HEK293T (cell line): ENCODE data around the gene PRDM11.
A peak's percentile ranks its signal among the peaks of the same experiment; 100 is the strongest.

Experiments
- CTCF ChIA-PET: fragments of 350-600 bp; formaldehyde crosslinking; extraction: SDS; loops from one replicate; lab custom pipeline; 2021; ENCODE audit warnings: antibody characterized with exemption, inconsistent platforms; lab: Yijun Ruan, JAX
- POLR2A ChIA-PET: fragments of 350-600 bp; formaldehyde crosslinking; extraction: SDS; loops from one replicate; lab custom pipeline; 2020; ENCODE audit warnings: antibody characterized with exemption, inconsistent platforms; lab: Yijun Ruan, JAX
- DNase-seq: peaks from one replicate; pipeline ENCODE4 v3.0.0; 2012; ENCODE audit warnings: mixed read lengths; ENCODE audit errors: extremely low spot score
- ARNT ChIP-seq: fragments of 450-650 bp; IDR thresholded peaks from 2 replicates; pipeline ENCODE4 v1.6.1; 2017; ENCODE audit warnings: mild to moderate bottlenecking
- BHLHE40 ChIP-seq: fragments of 450-650 bp; IDR thresholded peaks from 2 replicates; pipeline ENCODE4 v1.6.1; 2016; ENCODE audit warnings: mild to moderate bottlenecking, moderate library complexity, borderline replicate concordance
- CTBP1 ChIP-seq: fragments of 450-650 bp; IDR thresholded peaks from 2 replicates; pipeline ENCODE4 v1.6.1; 2016; ENCODE audit warnings: borderline replicate concordance
- ELF4 ChIP-seq: fragments of 450-650 bp; IDR thresholded peaks from 2 replicates; pipeline ENCODE4 v1.6.1; 2017; ENCODE audit warnings: antibody characterized with exemption
- FOXA1 ChIP-seq: fragments of 450-650 bp; IDR thresholded peaks from 2 replicates; pipeline ENCODE4 v1.6.1; 2016; ENCODE audit warnings: mild to moderate bottlenecking
- FOXK2 ChIP-seq: fragments of 450-650 bp; IDR thresholded peaks from 2 replicates; pipeline ENCODE4 v1.6.1; 2016; ENCODE audit warnings: mild to moderate bottlenecking
- FOXM1 ChIP-seq: fragments of 450-650 bp; IDR thresholded peaks from 2 replicates; pipeline ENCODE4 v1.6.1; 2017; ENCODE audit warnings: mild to moderate bottlenecking, borderline replicate concordance
- HDGF ChIP-seq: fragments of 450-650 bp; IDR thresholded peaks from 2 replicates; pipeline ENCODE4 v1.6.1; 2017; ENCODE audit warnings: antibody characterized with exemption, borderline replicate concordance
- L3MBTL2 ChIP-seq: fragments of 450-650 bp; conservative IDR thresholded peaks from 2 replicates; pipeline ENCODE4 v1.6.1; 2016; ENCODE audit warnings: mild to moderate bottlenecking
- LEF1 ChIP-seq: fragments of 450-650 bp; IDR thresholded peaks from 2 replicates; pipeline ENCODE4 v1.6.1; 2017; ENCODE audit warnings: mild to moderate bottlenecking, borderline replicate concordance
- NFRKB ChIP-seq: fragments of 450-650 bp; IDR thresholded peaks from 2 replicates; pipeline ENCODE4 v1.6.1; 2016; ENCODE audit warnings: mild to moderate bottlenecking, moderate library complexity
- PKNOX1 ChIP-seq: fragments of 450-650 bp; IDR thresholded peaks from 2 replicates; pipeline ENCODE4 v1.6.1; 2016
- SP1 ChIP-seq: fragments of 450-650 bp; IDR thresholded peaks from 2 replicates; pipeline ENCODE4 v1.6.1; 2017
- SUZ12 ChIP-seq: fragments of 450-650 bp; IDR thresholded peaks from 2 replicates; pipeline ENCODE4 v1.6.1; 2016; ENCODE audit warnings: mild to moderate bottlenecking
- TARDBP ChIP-seq: fragments of 450-650 bp; IDR thresholded peaks from 2 replicates; pipeline ENCODE4 v1.6.1; 2016
- ZNF384 ChIP-seq: fragments of 450-650 bp; IDR thresholded peaks from 2 replicates; pipeline ENCODE4 v1.6.1; 2016

The PRDM11 gene

GRCh38 chr11:45264839-45265515 is 118.5 kb downstream of the PRDM11 start:
- POLR2A ChIA-PET, result no interaction called here
- DNase-seq, result no peak
- CTCF ChIA-PET, result interaction anchor here (1.3 kb wide), 1 partner anchor 12 kb away, joined by 4 read pairs; no protein-coding TSS in a partner anchor
- TF ChIP-seq SUZ12 (no peak), SP1 (no peak), FOXA1 (no peak), FOXK2 (no peak), L3MBTL2 (no peak), TARDBP (no peak), ARNT (no peak), ZNF384 (no peak), PKNOX1 (no peak), CTBP1 (no peak), HDGF (no peak)

- no peak for DNase-seq
- POLR2A ChIA-PET, result no interaction called here
- TF ChIP-seq NFRKB (no peak), CTBP1 (no peak), FOXK2 (no peak), HDGF (no peak), FOXM1 (no peak), PKNOX1 (no peak), LEF1 (no peak), TARDBP (no peak), L3MBTL2 (no peak)
- CTCF ChIA-PET, result interaction anchor here (0.6 to 3.0 kb wide), 3 partner anchors 14 to 492 kb away, joined by 3 to 9 read pairs (median 5); no protein-coding TSS in a partner anchor
These were observed 119.7 kb downstream of the PRDM11 start for GRCh38 chr11:45265969-45266675.

GRCh38 chr11:45266676-45267020 is 120.2 kb downstream of the PRDM11 start:
- CTCF ChIA-PET, result interaction anchor here (0.6 to 3.0 kb wide), 3 partner anchors 14 to 493 kb away, joined by 3 to 9 read pairs (median 5); no protein-coding TSS in a partner anchor
- POLR2A ChIA-PET, result no interaction called here
- TF ChIP-seq FOXA1 (no peak), ARNT (no peak), BHLHE40 (no peak), SP1 (no peak), FOXM1 (no peak), LEF1 (no peak), NFRKB (no peak), HDGF (no peak), ZNF384 (no peak), SUZ12 (no peak), FOXK2 (no peak), TARDBP (no peak), L3MBTL2 (no peak), ELF4 (no peak), PKNOX1 (no peak), CTBP1 (no peak)
- DNase-seq, result no peak

DNA sequence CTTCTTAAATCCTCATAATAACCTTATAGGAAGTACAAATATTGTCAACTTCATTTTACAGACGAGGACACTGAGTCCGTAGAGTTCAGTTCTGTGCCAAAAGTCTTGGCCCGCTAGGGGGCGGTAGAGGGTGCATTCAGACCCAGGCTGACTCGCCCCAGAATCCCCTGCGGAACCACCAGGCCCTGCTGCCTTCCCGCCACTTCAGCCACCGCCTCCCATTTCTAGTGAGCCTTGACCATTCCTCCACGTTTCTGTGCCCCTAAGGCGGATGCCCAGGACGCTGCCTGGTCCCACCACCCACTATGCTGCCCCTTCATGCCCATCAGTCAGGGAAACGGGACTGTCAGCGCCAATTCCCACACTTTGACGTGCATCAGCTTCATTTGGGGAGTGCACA is 120.6 kb downstream of the PRDM11 start:
- ChIA-PET POLR2A (no interaction called here), CTCF (interaction anchor here (1.5 to 3.0 kb wide), 2 partner anchors 15 to 34 kb away, joined by 5 to 9 read pairs; no protein-coding TSS in a partner anchor)
- DNase-seq, result peak; percentile 64
- no peak for TF ChIP-seq TARDBP
- TF ChIP-seq FOXM1, result no peak
- peak; percentile 71 for TF ChIP-seq L3MBTL2
- TF ChIP-seq FOXA1, result no peak
- TF ChIP-seq ARNT, result no peak
- no peak for TF ChIP-seq NFRKB

GRCh38 chr11:45267652-45268299 is 121.3 kb downstream of the PRDM11 start:
- CTCF ChIA-PET, result interaction anchor here (0.6 to 3.0 kb wide), 3 partner anchors 15 to 102 kb away, joined by 3 to 9 read pairs (median 5); no protein-coding TSS in a partner anchor
- no peak for DNase-seq
- POLR2A ChIA-PET, result no interaction called here
- TF ChIP-seq SP1 (no peak), NFRKB (no peak), HDGF (no peak), SUZ12 (no peak), LEF1 (no peak), FOXK2 (no peak), FOXM1 (no peak)

DNA sequence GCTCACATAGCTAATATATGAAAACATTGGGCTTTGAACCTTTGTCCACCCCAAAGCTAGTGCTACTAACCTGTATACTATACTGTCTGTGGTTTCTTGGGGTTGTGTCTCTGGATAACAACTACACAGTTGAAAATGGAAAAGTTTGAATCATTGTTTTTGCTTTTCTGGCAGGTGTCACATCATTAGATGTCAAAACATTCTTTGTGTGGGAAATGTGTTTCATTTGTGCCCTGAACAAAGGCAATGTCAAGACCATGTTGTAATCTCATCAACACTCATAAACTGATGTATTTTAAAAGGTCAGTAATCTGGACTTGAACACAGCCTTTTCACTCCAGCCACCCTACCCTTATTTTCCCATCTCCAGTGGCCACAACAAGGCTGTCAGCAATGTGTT is 123.2 kb downstream of the PRDM11 start:
- ChIA-PET POLR2A (no interaction called here), CTCF (no interaction called here)
- TF ChIP-seq ELF4 (no peak), BHLHE40 (no peak), TARDBP (no peak), LEF1 (no peak), ARNT (no peak), FOXK2 (no peak), SP1 (no peak), ZNF384 (no peak), PKNOX1 (no peak)
- no peak for DNase-seq
